Kidney epithelial cell (primary cell): ENCODE results near the gene MTHFD1L. TPM values are rescaled to one million over a fixed set of nuclear protein-coding genes. Genes with fewer than 3 reads are reported as not detected.

ENCODE experiments used
- DNase-seq: peaks from one replicate; pipeline ENCODE4 v3.0.0-alpha.2; 2010; ENCODE audit warnings: low read depth
- H3K27me3 ChIP-seq: 2 replicates; pipeline ENCODE4 v1.6.0; 2011; ENCODE audit warnings: low read length; ENCODE audit not compliant: control insufficient read depth, insufficient read depth
- H3K36me3 ChIP-seq: 2 replicates; pipeline ENCODE4 v1.5.1; 2011; ENCODE audit warnings: low read length; ENCODE audit not compliant: control insufficient read depth, insufficient read depth
- H3K4me3 ChIP-seq: 2 replicates; pipeline ENCODE4 v1.5.1; 2011; ENCODE audit warnings: low read depth, mild to moderate bottlenecking, control low read depth, low read length
- CTCF ChIP-seq: IDR thresholded peaks from 2 replicates; pipeline ENCODE4 v1.5.1; 2011; ENCODE audit warnings: mild to moderate bottlenecking, moderate library complexity, low read length, control low read depth, inconsistent platforms; ENCODE audit not compliant: insufficient read depth, poor library complexity, severe bottlenecking
- total RNA-seq: library from RNA; depleted of rRNA; stranded (reverse); fragments of >200 nt; gene quantifications from 2 replicates; pipeline ENCODE4 v1.2.3, GENCODE V29; 2015

Gene MTHFD1L
- total RNA-seq, 1 donor from 2014 or later: 116 TPM

GRCh38 chr6:150922137-150922536 lies 56.6 kb downstream of the MTHFD1L start:
- Histone ChIP-seq H3K36me3 (no peaks in the 10 kb centered on the region), H3K27me3 (no peaks in the 10 kb centered on the region), H3K4me3 (no peak overlapping the region)
- DNase-seq: no peak
- TF ChIP-seq CTCF: no peak

DNA sequence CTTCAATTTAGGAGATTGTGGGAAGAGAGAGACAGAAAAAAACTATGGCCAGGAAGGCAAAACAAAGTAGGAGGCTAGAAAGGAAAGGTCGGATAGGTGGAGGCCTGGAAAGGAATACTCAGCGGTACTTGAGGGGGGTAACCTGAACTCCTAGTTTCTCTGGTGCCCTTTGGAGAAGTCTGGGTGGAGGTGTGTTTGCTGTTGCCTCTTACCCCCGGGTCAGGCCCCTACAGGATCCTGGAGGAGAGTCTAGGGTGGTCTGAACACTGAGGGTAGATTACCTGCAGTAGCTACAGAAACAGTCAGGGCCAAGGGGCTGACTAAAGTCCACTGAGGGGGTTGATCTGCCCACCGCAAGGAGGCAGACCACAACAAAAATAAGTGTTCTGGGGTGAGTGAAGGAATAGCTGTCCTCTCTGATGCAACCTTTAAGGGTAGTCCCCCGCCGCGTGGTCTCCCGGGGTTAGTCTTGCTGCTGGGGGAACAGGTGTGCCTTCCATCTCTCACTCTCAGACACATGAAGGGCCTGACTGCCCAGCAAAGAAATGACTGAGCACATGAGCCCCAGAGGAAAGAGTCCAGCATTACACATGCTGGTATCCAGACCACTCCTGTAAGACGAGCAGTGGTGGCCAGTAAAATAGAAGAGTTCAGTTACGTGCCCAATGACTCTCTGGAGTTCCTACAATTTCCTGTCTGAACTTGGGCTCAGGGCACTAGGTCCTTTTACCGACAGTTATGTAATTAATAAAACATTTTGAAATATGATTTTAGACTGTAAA lies 59.5 kb downstream of the MTHFD1L start:
- Histone ChIP-seq H3K36me3 (no peaks in the 10 kb centered on the region), H3K27me3 (no peaks in the 10 kb centered on the region), H3K4me3 (no peak overlapping the region)
- DNase-seq: no peak
- no peak for TF ChIP-seq CTCF

GRCh38 chr6:150925590-150925928 lies 60.1 kb downstream of the MTHFD1L start:
- Histone ChIP-seq H3K27me3 (no peaks in the 10 kb centered on the region), H3K36me3 (no peaks in the 10 kb centered on the region), H3K4me3 (no peak overlapping the region)
- no peak for TF ChIP-seq CTCF
- DNase-seq: no peak

GRCh38 chr6:150925976-150926375 lies 60.5 kb downstream of the MTHFD1L start:
- Histone ChIP-seq H3K36me3 (no peaks in the 10 kb centered on the region), H3K27me3 (no peaks in the 10 kb centered on the region), H3K4me3 (no peak overlapping the region)
- no peak for DNase-seq
- no peak for TF ChIP-seq CTCF

- peak; percentile 46 for TF ChIP-seq CTCF
Observed at GRCh38 chr6:150928882-150929281, 63.4 kb downstream of the MTHFD1L start.

GRCh38 chr6:150929416-150929815 lies 63.9 kb downstream of the MTHFD1L start:
- Histone ChIP-seq H3K27me3 (no peaks in the 10 kb centered on the region), H3K4me3 (no peak overlapping the region), H3K36me3 (no peaks in the 10 kb centered on the region)
- no peak for DNase-seq
- TF ChIP-seq CTCF: no peak

More at GRCh38 chr6:150928882-150929281, 63.4 kb downstream of the MTHFD1L start:
- no peak overlapping the region for H3K4me3 ChIP-seq
- no peaks in the 10 kb centered on the region for H3K27me3 ChIP-seq
- DNase-seq: no peak
- no peaks in the 10 kb centered on the region for H3K36me3 ChIP-seq
